Karpas-422 (cell line): ENCODE measurements around the gene PLCH2. TPM values are rescaled to one million over a fixed set of nuclear protein-coding genes. Genes with fewer than 3 reads are reported as not detected.
A peak's percentile ranks its signal among the peaks of the same experiment; 100 is the strongest.

Source experiments
- DNase-seq: peaks from one replicate; pipeline ENCODE4 v3.0.0-alpha.2; 2015
- H2AFZ ChIP-seq: fragments of 200-600 bp; sonication (generic); 2 replicates; pipeline ENCODE4 v1.6.1; 2014; ENCODE audit warnings: antibody characterized with exemption, low read length, mixed read lengths
- H3K27ac ChIP-seq: fragments of 200-600 bp; sonication (generic); 2 replicates; pipeline ENCODE4 v1.5.1; 2014; ENCODE audit warnings: mild to moderate bottlenecking, low read length, moderate library complexity
- H3K27me3 ChIP-seq: fragments of 200-600 bp; sonication (generic); 2 replicates; pipeline ENCODE4 v1.6.1; 2014; ENCODE audit warnings: low read length, mixed read lengths
- H3K36me3 ChIP-seq: fragments of 200-600 bp; sonication (generic); 2 replicates; pipeline ENCODE4 v1.6.1; 2014; ENCODE audit warnings: low read length, mixed read lengths; ENCODE audit not compliant: insufficient read depth
- H3K4me1 ChIP-seq: fragments of 200-600 bp; sonication (generic); 2 replicates; pipeline ENCODE4 v1.6.1; 2014; ENCODE audit warnings: mild to moderate bottlenecking, low read length, mixed read lengths
- H3K4me2 ChIP-seq: fragments of 200-600 bp; sonication (generic); 2 replicates; pipeline ENCODE4 v1.6.1; 2014; ENCODE audit warnings: low read length, low read depth, mild to moderate bottlenecking; ENCODE audit not compliant: poor library complexity, severe bottlenecking
- H3K4me3 ChIP-seq: fragments of 200-600 bp; sonication (generic); 2 replicates; pipeline ENCODE4 v1.5.1; 2014; ENCODE audit warnings: mild to moderate bottlenecking, antibody characterized with exemption, low read length, mixed read lengths
- H3K79me2 ChIP-seq: fragments of 200-600 bp; sonication (generic); 2 replicates; pipeline ENCODE4 v1.6.1; 2014; ENCODE audit warnings: mild to moderate bottlenecking, low read length, mixed read lengths
- H3K9ac ChIP-seq: fragments of 200-600 bp; sonication (generic); 2 replicates; pipeline ENCODE4 v1.6.0; 2014; ENCODE audit warnings: low read length
- H3K9me2 ChIP-seq: fragments of 200-600 bp; sonication (generic), shearing (Covaris generic); replicated peaks from 2 replicates; pipeline ENCODE4 v1.6.0; 2014; ENCODE audit warnings: mild to moderate bottlenecking, low read length, moderate library complexity; ENCODE audit not compliant: insufficient read depth
- H3K9me3 ChIP-seq: fragments of 300-700, 200-600 bp; sonication (generic); 2 replicates; pipeline ENCODE4 v1.6.1; 2014; ENCODE audit warnings: low read length, mixed read lengths
- H4K20me1 ChIP-seq: fragments of 200-600 bp; sonication (generic); 2 replicates; pipeline ENCODE4 v1.6.1; 2014; ENCODE audit warnings: mild to moderate bottlenecking, antibody characterized with exemption, low read length, low read depth; ENCODE audit not compliant: insufficient read depth
- total RNA-seq: library from RNA; depleted of rRNA; stranded (reverse); fragments of >200 nt; shearing (Covaris generic); gene quantifications from 2 replicates; pipeline ENCODE4 v1.2.3, GENCODE V29; 2014; ENCODE audit warnings: low replicate concordance

PLCH2 gene
- total RNA-seq, 1 experiment from 2014 or later, result 0.19 TPM

DNA sequence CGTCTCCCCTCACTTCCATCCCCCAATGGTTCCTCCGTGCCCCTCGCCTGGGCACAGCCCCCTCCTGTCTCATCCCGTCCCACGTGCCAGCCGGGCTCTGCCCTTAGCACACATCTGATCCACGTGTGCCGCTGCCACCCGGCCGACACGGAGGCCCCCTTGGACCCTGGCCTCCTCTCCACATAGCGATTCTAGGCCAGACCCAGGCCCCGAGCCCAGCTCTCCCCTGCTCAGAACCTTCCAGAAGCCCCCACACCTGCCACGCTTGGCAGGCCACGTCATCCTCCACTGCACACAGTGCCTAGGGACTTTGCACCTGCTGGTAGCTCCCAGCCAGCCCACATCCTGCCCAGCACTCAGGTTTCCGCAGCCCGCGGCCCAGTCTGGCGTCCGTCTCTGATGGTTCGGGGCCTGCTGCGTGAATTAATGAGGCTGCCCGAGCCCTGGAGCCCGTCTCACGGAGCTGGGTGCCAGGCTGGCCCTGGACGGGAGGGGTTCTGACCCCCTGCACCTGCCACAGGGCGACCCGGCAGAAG lies 20.1 kb downstream of the PLCH2 start:
- no peaks in the 10 kb centered on the region for H3K79me2 ChIP-seq
- H3K9me2 ChIP-seq, result no peaks in the 10 kb centered on the region
- DNase-seq, result peak; percentile 78
- H3K27ac ChIP-seq, result no peak overlapping the region
- no peaks in the 10 kb centered on the region for H3K9me3 ChIP-seq
- H3K4me3 ChIP-seq, result peak overlapping the region; percentile 7; the same call in 1 of the 2 replicates
- H3K36me3 ChIP-seq, result no peaks in the 10 kb centered on the region
- H3K4me1 ChIP-seq, result peaks cover 44% of the 10 kb centered on the region
- peak overlapping the region; percentile 31 for H3K4me2 ChIP-seq
- no peak overlapping the region for H2AFZ ChIP-seq
- H3K27me3 ChIP-seq, result no peaks in the 10 kb centered on the region
- peaks cover 21% of the 10 kb centered on the region; the same call in 1 of the 2 replicates for H4K20me1 ChIP-seq
- H3K9ac ChIP-seq, result no peak overlapping the region

GRCh38 chr1:2496746-2497145 lies 20.7 kb downstream of the PLCH2 start:
- Histone ChIP-seq H3K9me2 (no peaks in the 10 kb centered on the region), H3K27me3 (no peaks in the 10 kb centered on the region), H3K79me2 (no peaks in the 10 kb centered on the region), H3K27ac (no peak overlapping the region), H3K4me1 (peaks cover 44% of the 10 kb centered on the region), H3K9me3 (no peaks in the 10 kb centered on the region), H2AFZ (no peak overlapping the region), H3K36me3 (no peaks in the 10 kb centered on the region), H3K9ac (no peak overlapping the region), H3K4me3 (no peak overlapping the region), H4K20me1 (peaks cover 21% of the 10 kb centered on the region; the same call in 1 of the 2 replicates), H3K4me2 (peak overlapping the region; percentile 31)
- DNase-seq, result no peak

GRCh38 chr1:2497891-2498290 lies 21.8 kb downstream of the PLCH2 start:
- no peak overlapping the region for H3K27ac ChIP-seq
- H3K4me2 ChIP-seq, result no peak overlapping the region
- H3K9ac ChIP-seq, result no peak overlapping the region
- no peak overlapping the region for H2AFZ ChIP-seq
- no peaks in the 10 kb centered on the region for H3K79me2 ChIP-seq
- DNase-seq, result no peak
- no peak overlapping the region for H3K4me3 ChIP-seq
- H3K4me1 ChIP-seq, result peaks cover 38% of the 10 kb centered on the region
- no peaks in the 10 kb centered on the region for H3K9me3 ChIP-seq
- H4K20me1 ChIP-seq, result peaks cover 21% of the 10 kb centered on the region; the same call in 1 of the 2 replicates
- no peaks in the 10 kb centered on the region for H3K27me3 ChIP-seq
- H3K36me3 ChIP-seq, result no peaks in the 10 kb centered on the region
- no peaks in the 10 kb centered on the region for H3K9me2 ChIP-seq

- Histone ChIP-seq H4K20me1 (peaks cover 19% of the 10 kb centered on the region; the same call in 1 of the 2 replicates), H3K4me3 (no peak overlapping the region), H3K79me2 (no peaks in the 10 kb centered on the region), H2AFZ (no peak overlapping the region), H3K27ac (no peak overlapping the region), H3K27me3 (no peaks in the 10 kb centered on the region), H3K9ac (no peak overlapping the region), H3K4me2 (no peak overlapping the region), H3K9me3 (no peaks in the 10 kb centered on the region), H3K36me3 (no peaks in the 10 kb centered on the region), H3K9me2 (no peaks in the 10 kb centered on the region), H3K4me1 (peaks cover 38% of the 10 kb centered on the region)
- DNase-seq, result no peak
These were observed 22.6 kb downstream of the PLCH2 start for GRCh38 chr1:2498648-2499047.

DNA sequence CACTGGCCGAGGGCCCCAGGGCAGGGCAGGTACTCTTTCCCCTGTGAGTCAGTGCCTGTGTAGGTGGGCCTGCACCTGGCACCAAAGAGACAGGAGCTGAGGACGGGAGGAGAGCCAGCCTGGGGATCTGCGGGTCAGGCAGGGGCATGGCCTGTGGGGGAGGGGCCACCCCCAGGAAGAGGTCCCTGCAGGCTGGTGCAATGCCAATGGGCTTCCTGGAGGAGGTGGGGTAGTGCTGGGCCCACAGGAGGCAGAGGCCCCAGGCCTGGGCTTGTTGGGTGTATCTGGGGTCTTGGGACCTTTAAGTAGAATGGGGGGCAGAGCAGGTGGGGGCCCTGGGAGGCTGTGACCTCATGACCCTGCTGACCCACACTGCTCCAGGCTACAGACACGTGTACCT lies 23.2 kb downstream of the PLCH2 start:
- no peaks in the 10 kb centered on the region for H3K36me3 ChIP-seq
- no peaks in the 10 kb centered on the region for H3K27me3 ChIP-seq
- peaks cover 15% of the 10 kb centered on the region; the same call in 1 of the 2 replicates for H4K20me1 ChIP-seq
- H3K4me2 ChIP-seq, result no peak overlapping the region
- no peak overlapping the region for H3K4me3 ChIP-seq
- H3K27ac ChIP-seq, result no peak overlapping the region
- no peak overlapping the region for H2AFZ ChIP-seq
- no peaks in the 10 kb centered on the region for H3K79me2 ChIP-seq
- no peaks in the 10 kb centered on the region for H3K9me3 ChIP-seq
- H3K9me2 ChIP-seq, result no peaks in the 10 kb centered on the region
- H3K9ac ChIP-seq, result no peak overlapping the region
- peaks cover 38% of the 10 kb centered on the region for H3K4me1 ChIP-seq
- no peak for DNase-seq

DNA sequence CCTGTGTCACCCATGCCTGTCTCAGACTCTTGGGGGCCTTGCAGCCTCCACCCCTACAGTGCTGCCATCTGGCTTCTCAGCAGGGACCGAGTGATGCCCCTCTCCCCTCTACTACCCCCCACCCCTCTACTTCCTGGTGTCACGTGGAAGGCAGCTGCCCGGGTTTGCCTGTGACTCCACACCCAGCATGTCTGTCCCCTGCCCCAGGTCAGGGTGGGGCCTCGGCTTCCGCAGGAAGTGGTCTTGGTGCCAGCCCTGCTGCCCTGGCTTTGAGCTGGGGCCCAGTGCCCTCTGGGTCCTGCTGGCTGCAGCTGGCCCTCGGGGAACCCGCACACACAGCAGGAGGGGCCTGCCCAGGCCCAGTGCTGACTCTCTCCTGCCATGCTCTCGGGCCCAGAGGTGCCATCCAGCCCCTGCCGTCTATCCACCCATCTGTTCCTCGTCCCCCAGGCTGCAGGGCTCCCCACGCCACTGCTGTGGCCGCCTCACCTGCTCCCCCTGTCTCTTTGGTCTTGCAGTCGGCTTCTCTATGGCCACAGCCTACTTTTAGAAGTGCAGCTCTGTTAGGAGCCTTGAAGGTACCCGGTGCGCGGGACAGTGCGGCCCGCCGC lies 24.0 kb downstream of the PLCH2 start:
- Histone ChIP-seq H3K9ac (no peak overlapping the region), H3K4me2 (no peak overlapping the region), H3K27ac (no peak overlapping the region)

DNA sequence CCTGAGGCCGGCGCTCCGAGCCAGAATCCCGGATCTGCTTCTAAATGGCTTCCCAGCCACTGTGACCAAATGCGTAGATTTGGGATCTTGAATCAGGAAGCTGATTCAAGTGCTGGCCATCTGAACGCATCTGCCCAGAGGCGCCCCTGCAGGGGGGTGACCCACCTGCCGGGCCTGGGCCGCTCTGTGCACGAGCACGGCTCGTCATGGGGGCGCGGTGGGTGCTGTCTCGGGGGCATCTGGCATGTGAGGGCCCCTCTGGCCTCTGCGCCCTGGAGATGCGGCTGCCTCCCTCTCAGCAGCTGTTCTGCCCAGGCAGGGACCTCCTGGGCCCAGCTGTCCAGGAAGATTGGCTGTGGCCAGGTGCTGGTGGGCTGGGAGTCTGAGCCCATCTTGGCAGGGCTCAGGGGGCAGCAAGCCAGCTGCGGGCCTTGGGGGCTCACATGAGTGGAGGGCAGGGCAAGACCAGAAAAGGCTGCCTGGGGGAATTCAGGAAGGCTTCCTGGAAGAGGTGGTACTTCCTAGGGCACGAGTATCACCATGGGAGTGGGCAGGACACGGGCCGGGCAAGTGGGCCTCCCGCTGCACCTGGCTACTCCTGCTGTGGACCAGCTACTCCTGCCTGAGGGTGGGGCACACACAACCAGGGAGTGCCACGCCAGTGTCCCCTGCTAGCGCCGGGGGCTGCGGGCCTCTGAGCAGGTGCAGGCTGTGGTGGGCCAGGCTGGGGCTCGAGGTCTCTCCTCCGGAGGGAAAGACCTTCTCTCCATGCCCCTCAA lies 25.1 kb downstream of the PLCH2 start:
- Histone ChIP-seq H3K4me3 (no peak overlapping the region), H3K79me2 (no peaks in the 10 kb centered on the region), H3K9me2 (no peaks in the 10 kb centered on the region), H4K20me1 (peaks cover 20% of the 10 kb centered on the region; the same call in 1 of the 2 replicates), H3K36me3 (no peaks in the 10 kb centered on the region), H3K4me1 (peaks cover 27% of the 10 kb centered on the region), H3K27me3 (no peaks in the 10 kb centered on the region), H3K9ac (no peak overlapping the region), H2AFZ (no peak overlapping the region), H3K4me2 (no peak overlapping the region), H3K27ac (no peak overlapping the region), H3K9me3 (no peaks in the 10 kb centered on the region)
- DNase-seq, result no peak

More for the DNA sequence above, 24.0 kb downstream of the PLCH2 start:
- Histone ChIP-seq H3K9me3 (no peaks in the 10 kb centered on the region), H3K4me1 (peaks cover 38% of the 10 kb centered on the region), H3K9me2 (no peaks in the 10 kb centered on the region), H2AFZ (no peak overlapping the region), H3K27me3 (no peaks in the 10 kb centered on the region), H4K20me1 (peaks cover 15% of the 10 kb centered on the region; the same call in 1 of the 2 replicates), H3K36me3 (no peaks in the 10 kb centered on the region), H3K79me2 (no peaks in the 10 kb centered on the region), H3K4me3 (no peak overlapping the region)
- no peak for DNase-seq

GRCh38 chr1:2501820-2502119 lies 25.7 kb downstream of the PLCH2 start:
- Histone ChIP-seq H3K79me2 (no peaks in the 10 kb centered on the region), H3K4me2 (no peak overlapping the region)

More at GRCh38 chr1:2501820-2502119, 25.7 kb downstream of the PLCH2 start:
- H3K9me2 ChIP-seq, result no peaks in the 10 kb centered on the region
- peaks cover 21% of the 10 kb centered on the region; the same call in 1 of the 2 replicates for H4K20me1 ChIP-seq
- no peaks in the 10 kb centered on the region for H3K27me3 ChIP-seq
- no peak overlapping the region for H2AFZ ChIP-seq
- H3K9ac ChIP-seq, result no peak overlapping the region
- H3K4me1 ChIP-seq, result peaks cover 22% of the 10 kb centered on the region
- H3K9me3 ChIP-seq, result no peaks in the 10 kb centered on the region
- no peaks in the 10 kb centered on the region for H3K36me3 ChIP-seq
- DNase-seq, result no peak
- no peak overlapping the region for H3K27ac ChIP-seq
- no peak overlapping the region for H3K4me3 ChIP-seq
